HCT116 (cell line): ENCODE measurements around the gene UGT1A6. TPM values are rescaled to one million over a fixed set of nuclear protein-coding genes. Genes with fewer than 3 reads are reported as not detected.

Source experiments
- ATAC-seq: fragments of 200-7000 bp; cut with Tn5 transposase; 2 replicates; pipeline ENCODE4 v1.9.1; 2020; ENCODE audit warnings: mild to moderate bottlenecking, moderate library complexity
- BruUV-seq: library from RNA; stranded (reverse); fragments of 400-500 nt; replicated peaks from 2 replicates; lab custom pipeline; 2021; lab: Mats Ljungman, UMichigan
- CTCF ChIA-PET: fragments of 300-600 bp; sonication (Branson Sonifier 250); formaldehyde crosslinking; loops from one replicate; lab custom pipeline; 2021; ENCODE audit warnings: antibody characterized with exemption; lab: Charles Lee
- POLR2A ChIA-PET: fragments of 300-600, 350-600 bp; sonication (Branson Sonifier 250); formaldehyde crosslinking; loops from one replicate; lab custom pipeline; 2021; ENCODE audit warnings: antibody characterized with exemption; lab: Charles Lee
- RAD21 ChIA-PET, 2 experiments: fragments of 300-600 bp; sonication (Branson Sonifier 250); formaldehyde crosslinking; loops; one replicate each; lab custom pipeline; 2023; ENCODE audit warnings: low total read pairs in 2 of 2; ENCODE audit not compliant: uncharacterized antibody in 2 of 2, unreplicated experiment in 2 of 2, low non-redundant PET in 1 of 2; lab: Charles Lee
- DNase-seq: peaks from one replicate; pipeline ENCODE4 v3.0.0-alpha.2; 2010; ENCODE audit warnings: low read depth, low spot score
- H2AFZ ChIP-seq: fragments of 200-600 bp; shearing (Covaris generic), sonication (generic); 2 replicates; pipeline ENCODE4 v1.6.1; 2017; ENCODE audit warnings: low read depth, mixed run types, mixed read lengths, antibody characterized with exemption, low read length; ENCODE audit not compliant: poor library complexity, severe bottlenecking
- H3K27ac ChIP-seq: 2 replicates; pipeline ENCODE4 v1.5.1; 2012; ENCODE audit warnings: low read depth, low read length
- H3K27me3 ChIP-seq: fragments of 200-600 bp; sonication (generic); 2 replicates; pipeline ENCODE4 v1.6.1; 2016; ENCODE audit warnings: mixed run types, low read length, mixed read lengths; ENCODE audit not compliant: insufficient read depth
- H3K36me3 ChIP-seq, 2 experiments: fragments of 200-500 bp in 1 of 2; fragments of 200-600 bp in 1 of 2; sonication (Bioruptor generic) in 1 of 2; sonication (generic) in 1 of 2; 2 replicates each; pipeline versions ENCODE4 v1.5.1 to v1.6.1; 2014 to 2016; ENCODE audit warnings: low read length in 2 of 2, inconsistent platforms in 1 of 2, mixed read lengths in 1 of 2, mixed run types in 1 of 2; ENCODE audit not compliant: insufficient read depth in 2 of 2, control insufficient read depth in 1 of 2
- H3K4me1 ChIP-seq, 2 experiments: fragments of 200-600 bp in 1 of 2; sonication (generic) in 1 of 2; 2 replicates each; pipeline versions ENCODE4 v1.5.1 to v1.6.1; 2012 to 2017; ENCODE audit warnings: low read length in 2 of 2, inconsistent platforms in 1 of 2, mild to moderate bottlenecking in 1 of 2, mixed read lengths in 1 of 2, mixed run types in 1 of 2, moderate library complexity in 1 of 2; ENCODE audit not compliant: insufficient read depth in 2 of 2, control insufficient read depth in 1 of 2
- H3K4me2 ChIP-seq: fragments of 200-600 bp; sonication (generic); 2 replicates; pipeline ENCODE4 v1.6.1; 2017; ENCODE audit warnings: mixed run types, low read length, mixed read lengths
- H3K4me3 ChIP-seq, 2 experiments: fragments of 200-600 bp in 1 of 2; sonication (generic) in 1 of 2; replicated peaks in 1 of 2; 2 replicates each; pipeline ENCODE4 v1.5.1; 2011 to 2016; ENCODE audit warnings: low read length in 2 of 2, control low read depth in 1 of 2, low read depth in 1 of 2, mild to moderate bottlenecking in 1 of 2, mixed read lengths in 1 of 2, mixed run types in 1 of 2
- H3K79me2 ChIP-seq: fragments of 200-600 bp; sonication (generic); 2 replicates; pipeline ENCODE4 v1.6.1; 2017; ENCODE audit warnings: mild to moderate bottlenecking, mixed run types, low read length, moderate library complexity, mixed read lengths; ENCODE audit not compliant: insufficient read depth
- H3K9ac ChIP-seq: fragments of 200-600 bp; sonication (generic); 2 replicates; pipeline ENCODE4 v1.6.1; 2016; ENCODE audit warnings: low read length, mixed read lengths
- H3K9me2 ChIP-seq: fragments of 200-600 bp; sonication (generic), shearing (Covaris generic); 2 replicates; pipeline ENCODE4 v1.6.1; 2017; ENCODE audit warnings: mixed run types, mild to moderate bottlenecking, moderate library complexity; ENCODE audit not compliant: insufficient read depth
- H3K9me3 ChIP-seq, 2 experiments: fragments of 200-500 bp in 1 of 2; fragments of 200-600 bp in 1 of 2; sonication (Bioruptor generic) in 1 of 2; sonication (generic) in 1 of 2; 2 replicates each; pipeline ENCODE4 v1.6.1; 2014 to 2017; ENCODE audit warnings: low read length in 2 of 2, mixed read lengths in 2 of 2, inconsistent platforms in 1 of 2, low read depth in 1 of 2, mild to moderate bottlenecking in 1 of 2, mixed run types in 1 of 2, moderate library complexity in 1 of 2; ENCODE audit not compliant: control insufficient read depth in 1 of 2, insufficient read depth in 1 of 2
- H4K20me1 ChIP-seq: fragments of 200-600 bp; sonication (generic), shearing (Covaris generic); 2 replicates; pipeline ENCODE4 v1.6.1; 2017; ENCODE audit warnings: mixed run types, mild to moderate bottlenecking, moderate library complexity; ENCODE audit not compliant: insufficient read depth
- CEBPB ChIP-seq: IDR thresholded peaks from 2 replicates; pipeline ENCODE4 v1.6.1; 2012; ENCODE audit warnings: low read depth
- EGR1 ChIP-seq: IDR thresholded peaks from 2 replicates; pipeline ENCODE4 v1.6.1; 2012; ENCODE audit warnings: low read depth
- JUND ChIP-seq: IDR thresholded peaks from 2 replicates; pipeline ENCODE4 v1.6.1; 2012
- POLR2A ChIP-seq: IDR thresholded peaks from 2 replicates; pipeline ENCODE4 v1.7.0; 2011; ENCODE audit warnings: borderline replicate concordance; ENCODE audit not compliant: insufficient read depth, insufficient read length; ENCODE audit errors: extremely low read depth
- RAD21 ChIP-seq: IDR thresholded peaks from 2 replicates; pipeline ENCODE4 v1.6.1; 2012; ENCODE audit warnings: low read depth, mild to moderate bottlenecking
- SIN3A ChIP-seq: IDR thresholded peaks from 2 replicates; pipeline ENCODE4 v1.6.1; 2012; ENCODE audit warnings: low read depth
- TCF7L2 ChIP-seq: IDR thresholded peaks from 2 replicates; pipeline ENCODE4 v1.7.0; 2011; ENCODE audit warnings: borderline replicate concordance, inconsistent platforms; ENCODE audit not compliant: insufficient read depth, insufficient read length; ENCODE audit errors: extremely low read depth
- ZBTB33 ChIP-seq: IDR thresholded peaks from 2 replicates; pipeline ENCODE4 v1.6.1; 2011; ENCODE audit warnings: mild to moderate bottlenecking, low read length, moderate library complexity; ENCODE audit not compliant: insufficient replicate concordance; ENCODE audit errors: extremely low read depth
- ZFX ChIP-seq: fragments of 450-650 bp; IDR thresholded peaks from 2 replicates; pipeline ENCODE4 v1.6.1; 2017
- ZNF274 ChIP-seq: fragments of 200-500 bp; sonication (Bioruptor generic); IDR thresholded peaks from 2 replicates; pipeline ENCODE4 v1.6.1; 2014; ENCODE audit warnings: mild to moderate bottlenecking, low read depth, low read length, inconsistent platforms
- intact Hi-C: fragments of 100-400 bp; cut with micrococcal nuclease; formaldehyde crosslinking; loops from 2 replicates; pipeline ENCODE4 v1.10.0; 2022
- total RNA-seq: library from RNA; stranded (reverse); gene quantifications from one replicate; pipeline ENCODE4 v1.2.1, GENCODE V29; 2021; ENCODE audit not compliant: unreplicated experiment
- TF ChIP-seq, protein P1 (sequence below), 3 experiments: fragments of 200-600 bp in 1 of 3; sonication (generic) in 1 of 3; IDR thresholded peaks in 2 of 3; conservative IDR thresholded peaks in 1 of 3; 2 replicates each; pipeline ENCODE4 v1.5.1; 2012 to 2017; ENCODE audit warnings: low read depth in 2 of 3, low read length in 2 of 3, antibody characterized with exemption in 1 of 3, borderline replicate concordance in 1 of 3, control low read depth in 1 of 3, mild to moderate bottlenecking in 1 of 3, mixed read lengths in 1 of 3, mixed run types in 1 of 3, moderate library complexity in 1 of 3; ENCODE audit not compliant: insufficient read depth in 1 of 3
- TF ChIP-seq, protein P2 (sequence below): IDR thresholded peaks from 2 replicates; pipeline ENCODE4 v1.6.1; 2012; ENCODE audit warnings: low read depth
- TF ChIP-seq, protein P3 (sequence below): IDR thresholded peaks from 2 replicates; pipeline ENCODE4 v1.6.1; 2012

Gene UGT1A6
- total RNA-seq, 1 experiment from 2014 or later: not detected

DNA sequence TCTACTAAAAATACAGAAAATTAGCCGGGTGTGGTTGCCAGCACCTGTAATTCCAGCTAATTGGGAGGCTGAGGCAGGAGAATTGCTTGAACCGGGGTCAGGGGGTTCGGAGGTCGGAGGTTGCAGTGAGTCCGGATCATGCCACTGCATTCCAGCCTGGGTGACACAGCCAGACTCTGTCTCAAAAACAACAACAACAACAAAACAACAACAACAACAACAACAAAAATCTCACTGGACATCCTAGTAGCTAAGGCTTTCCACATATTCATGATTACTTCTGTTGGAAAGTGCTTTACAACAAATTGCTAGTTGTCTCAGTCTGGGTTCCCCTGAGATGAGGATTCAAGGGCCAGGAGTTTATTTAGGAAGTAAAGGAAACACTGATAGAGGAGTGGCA lies 81.2 kb downstream of the UGT1A6 start:
- ATAC-seq (no peak), DNase-seq (no peak)
- RAD21 ChIA-PET: no interaction called here
- Histone ChIP-seq H2AFZ (no peak overlapping the region), H3K4me2 (no peak overlapping the region), H3K9me2 (no peaks in the 10 kb centered on the region), H4K20me1 (no peaks in the 10 kb centered on the region), H3K9ac (no peak overlapping the region), H3K4me3 (no peak overlapping the region), H3K4me1 (no peaks in the 10 kb centered on the region), H3K9me3 (no peaks in the 10 kb centered on the region), H3K36me3 (no peaks in the 10 kb centered on the region)
- intact Hi-C loops: no loop called here
- no TSS peak for BruUV-seq
- no peak for TF ChIP-seq POLR2A
- TF ChIP-seq CEBPB: no peak
- TF ChIP-seq, protein P1, sequence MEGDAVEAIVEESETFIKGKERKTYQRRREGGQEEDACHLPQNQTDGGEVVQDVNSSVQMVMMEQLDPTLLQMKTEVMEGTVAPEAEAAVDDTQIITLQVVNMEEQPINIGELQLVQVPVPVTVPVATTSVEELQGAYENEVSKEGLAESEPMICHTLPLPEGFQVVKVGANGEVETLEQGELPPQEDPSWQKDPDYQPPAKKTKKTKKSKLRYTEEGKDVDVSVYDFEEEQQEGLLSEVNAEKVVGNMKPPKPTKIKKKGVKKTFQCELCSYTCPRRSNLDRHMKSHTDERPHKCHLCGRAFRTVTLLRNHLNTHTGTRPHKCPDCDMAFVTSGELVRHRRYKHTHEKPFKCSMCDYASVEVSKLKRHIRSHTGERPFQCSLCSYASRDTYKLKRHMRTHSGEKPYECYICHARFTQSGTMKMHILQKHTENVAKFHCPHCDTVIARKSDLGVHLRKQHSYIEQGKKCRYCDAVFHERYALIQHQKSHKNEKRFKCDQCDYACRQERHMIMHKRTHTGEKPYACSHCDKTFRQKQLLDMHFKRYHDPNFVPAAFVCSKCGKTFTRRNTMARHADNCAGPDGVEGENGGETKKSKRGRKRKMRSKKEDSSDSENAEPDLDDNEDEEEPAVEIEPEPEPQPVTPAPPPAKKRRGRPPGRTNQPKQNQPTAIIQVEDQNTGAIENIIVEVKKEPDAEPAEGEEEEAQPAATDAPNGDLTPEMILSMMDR (IDR thresholded peaks at IDR 0.05 in 2 of 3, conservative IDR thresholded peaks at IDR 0.05 in 1 of 3; ENCODE audit: borderline replicate concordance in 1 of 3, insufficient read depth in 1 of 3, low read depth in 2 of 3, low read length in 2 of 3): no peak
- no peak for TF ChIP-seq ZBTB33
- no peak for TF ChIP-seq JUND
- TF ChIP-seq ZFX: no peak
- TF ChIP-seq, protein P2, sequence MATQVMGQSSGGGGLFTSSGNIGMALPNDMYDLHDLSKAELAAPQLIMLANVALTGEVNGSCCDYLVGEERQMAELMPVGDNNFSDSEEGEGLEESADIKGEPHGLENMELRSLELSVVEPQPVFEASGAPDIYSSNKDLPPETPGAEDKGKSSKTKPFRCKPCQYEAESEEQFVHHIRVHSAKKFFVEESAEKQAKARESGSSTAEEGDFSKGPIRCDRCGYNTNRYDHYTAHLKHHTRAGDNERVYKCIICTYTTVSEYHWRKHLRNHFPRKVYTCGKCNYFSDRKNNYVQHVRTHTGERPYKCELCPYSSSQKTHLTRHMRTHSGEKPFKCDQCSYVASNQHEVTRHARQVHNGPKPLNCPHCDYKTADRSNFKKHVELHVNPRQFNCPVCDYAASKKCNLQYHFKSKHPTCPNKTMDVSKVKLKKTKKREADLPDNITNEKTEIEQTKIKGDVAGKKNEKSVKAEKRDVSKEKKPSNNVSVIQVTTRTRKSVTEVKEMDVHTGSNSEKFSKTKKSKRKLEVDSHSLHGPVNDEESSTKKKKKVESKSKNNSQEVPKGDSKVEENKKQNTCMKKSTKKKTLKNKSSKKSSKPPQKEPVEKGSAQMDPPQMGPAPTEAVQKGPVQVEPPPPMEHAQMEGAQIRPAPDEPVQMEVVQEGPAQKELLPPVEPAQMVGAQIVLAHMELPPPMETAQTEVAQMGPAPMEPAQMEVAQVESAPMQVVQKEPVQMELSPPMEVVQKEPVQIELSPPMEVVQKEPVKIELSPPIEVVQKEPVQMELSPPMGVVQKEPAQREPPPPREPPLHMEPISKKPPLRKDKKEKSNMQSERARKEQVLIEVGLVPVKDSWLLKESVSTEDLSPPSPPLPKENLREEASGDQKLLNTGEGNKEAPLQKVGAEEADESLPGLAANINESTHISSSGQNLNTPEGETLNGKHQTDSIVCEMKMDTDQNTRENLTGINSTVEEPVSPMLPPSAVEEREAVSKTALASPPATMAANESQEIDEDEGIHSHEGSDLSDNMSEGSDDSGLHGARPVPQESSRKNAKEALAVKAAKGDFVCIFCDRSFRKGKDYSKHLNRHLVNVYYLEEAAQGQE: no peak
- no peak for TF ChIP-seq RAD21
- TF ChIP-seq, protein P3, sequence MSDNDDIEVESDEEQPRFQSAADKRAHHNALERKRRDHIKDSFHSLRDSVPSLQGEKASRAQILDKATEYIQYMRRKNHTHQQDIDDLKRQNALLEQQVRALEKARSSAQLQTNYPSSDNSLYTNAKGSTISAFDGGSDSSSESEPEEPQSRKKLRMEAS: no peak
- no peak for TF ChIP-seq TCF7L2
- TF ChIP-seq EGR1: no peak
- no peak for TF ChIP-seq SIN3A
- no peak for TF ChIP-seq ZNF274
- TF ChIP-seq, all 23 proteins: peak for 0
- ChIA-PET POLR2A (no interaction called here), CTCF (no interaction called here)
- Histone ChIP-seq H3K27ac (no peak overlapping the region), H3K27me3 (no peaks in the 10 kb centered on the region), H3K79me2 (no peaks in the 10 kb centered on the region)
